HS-27A (cell line): ENCODE results near the gene GCFC2.
"Not testable (repeated sequence)": the region's sequence is repeated elsewhere in the genome, so short reads cannot be mapped to it uniquely, and the experiment has no call there.

Experiments used
- DNase-seq: peaks from one replicate; pipeline ENCODE4 v3.0.0-alpha.2; 2012; ENCODE audit warnings: low read depth, missing footprints

The GCFC2 gene

GRCh38 chr2:75679556-75679955 is 31.2 kb downstream of the GCFC2 start:
- DNase-seq: no peak

GRCh38 chr2:75676464-75676863 is 34.3 kb downstream of the GCFC2 start:
- no peak for DNase-seq

- no peak for DNase-seq
These were observed 34.8 kb downstream of the GCFC2 start for GRCh38 chr2:75675908-75676307.

- not testable (repeated sequence) for DNase-seq
These were observed 35.3 kb downstream of the GCFC2 start for GRCh38 chr2:75675423-75675822.

GRCh38 chr2:75667884-75668283 is 42.8 kb downstream of the GCFC2 start:
- DNase-seq: no peak

- DNase-seq: no peak
These were observed 43.8 kb downstream of the GCFC2 start for GRCh38 chr2:75666911-75667310.

GRCh38 chr2:75657798-75658197 is 52.9 kb downstream of the GCFC2 start:
- no peak for DNase-seq

GRCh38 chr2:75656563-75656962 is 54.2 kb downstream of the GCFC2 start:
- DNase-seq: no peak

GRCh38 chr2:75655861-75656260 is 54.9 kb downstream of the GCFC2 start:
- DNase-seq: no peak

GRCh38 chr2:75654012-75654411 is 56.7 kb downstream of the GCFC2 start:
- no peak for DNase-seq

- DNase-seq: no peak
These were observed 62.9 kb downstream of the GCFC2 start for GRCh38 chr2:75647771-75648170.

- DNase-seq: peak; percentile 85
These were observed 63.9 kb downstream of the GCFC2 start, which contains the start of gene MRPL19 for GRCh38 chr2:75646583-75647425. Gene MRPL19 (plus strand): TSS chr2:75646783. CDS start chr2:75646808, 25 bp downstream.

GRCh38 chr2:75646090-75646582 is 64.6 kb downstream of the GCFC2 start:
- DNase-seq: no peak

- no peak for DNase-seq
These were observed 65.1 kb downstream of the GCFC2 start for GRCh38 chr2:75645643-75646042.

- DNase-seq: no peak
These were observed 66.7 kb downstream of the GCFC2 start for GRCh38 chr2:75643980-75644379.

GRCh38 chr2:75641587-75641986 is 69.1 kb downstream of the GCFC2 start:
- no peak for DNase-seq

- DNase-seq: no peak
These were observed 70.0 kb downstream of the GCFC2 start for GRCh38 chr2:75640621-75641121.

- no peak for DNase-seq
These were observed 73.1 kb downstream of the GCFC2 start for GRCh38 chr2:75637568-75637967.

- no peak for DNase-seq
These were observed 75.8 kb downstream of the GCFC2 start for GRCh38 chr2:75634945-75635344.

GRCh38 chr2:75633620-75634019 is 77.1 kb downstream of the GCFC2 start:
- no peak for DNase-seq

- DNase-seq: no peak
These were observed 77.9 kb downstream of the GCFC2 start for GRCh38 chr2:75632813-75633212.

- no peak for DNase-seq
These were observed 78.5 kb downstream of the GCFC2 start for GRCh38 chr2:75632091-75632701.

GRCh38 chr2:75627902-75628504 is 82.7 kb downstream of the GCFC2 start:
- DNase-seq: peak; percentile 65
